Measurements from ENCODE around the gene PLCG2. TPM values are rescaled to one million over a fixed set of nuclear protein-coding genes. Genes with fewer than 3 reads are reported as not detected.

Gene PLCG2
- total RNA-seq, 4 donors from 2014 or later: 5.3 to 15.8 (median 9.5) TPM

DNA sequence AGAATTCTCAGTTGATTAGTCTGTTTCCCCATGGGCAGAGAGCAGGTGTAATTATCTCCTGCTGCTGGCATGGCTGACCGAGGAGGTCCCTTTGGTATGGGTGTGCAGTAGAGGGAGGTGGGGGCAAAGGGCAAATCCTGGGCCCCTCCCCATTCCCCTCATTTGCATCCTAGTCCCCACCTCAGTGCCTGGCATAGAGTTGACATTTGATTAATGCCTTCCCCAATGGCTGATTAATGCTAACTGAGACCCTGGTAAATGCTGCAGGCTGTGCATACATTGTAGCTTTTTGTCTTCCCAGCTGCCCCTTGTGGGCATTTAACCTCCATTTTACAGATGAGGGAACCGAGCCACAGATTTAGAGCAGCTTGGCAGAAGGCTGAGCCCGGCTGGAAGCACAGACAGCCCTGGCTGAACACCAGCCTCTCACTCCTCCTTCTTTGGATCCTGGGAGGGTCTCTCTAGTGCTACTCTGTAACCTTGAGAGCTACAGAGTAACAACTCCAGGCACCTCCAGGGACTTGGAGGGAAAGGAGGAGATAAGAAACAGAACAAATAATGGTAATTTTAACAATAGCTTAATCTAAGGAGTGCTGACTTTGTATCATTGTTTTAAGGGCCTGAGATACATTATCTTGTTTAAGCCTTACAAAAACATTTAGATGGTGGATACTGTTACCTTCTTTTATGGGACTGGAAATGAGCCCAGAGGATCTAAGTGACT is 5.1 kb downstream of the PLCG2 start:
- Histone ChIP-seq H3K4me1 (peaks cover 6 to 22% (median 10%) of the 10 kb centered on the region in 3 donors), H3K27ac (peak overlapping the region in 1 of 4 donors; percentile 14), H3K4me3 (no peak overlapping the region), H3K9me3 (no peaks in the 10 kb centered on the region), H3K36me3 (no peaks in the 10 kb centered on the region), H3K27me3 (peaks cover 0 to 20% (median 0%) of the 10 kb centered on the region in 4 donors)
- TF ChIP-seq POLR2A (IDR thresholded peaks at IDR 0.05): no peak
- TF ChIP-seq, protein P1, sequence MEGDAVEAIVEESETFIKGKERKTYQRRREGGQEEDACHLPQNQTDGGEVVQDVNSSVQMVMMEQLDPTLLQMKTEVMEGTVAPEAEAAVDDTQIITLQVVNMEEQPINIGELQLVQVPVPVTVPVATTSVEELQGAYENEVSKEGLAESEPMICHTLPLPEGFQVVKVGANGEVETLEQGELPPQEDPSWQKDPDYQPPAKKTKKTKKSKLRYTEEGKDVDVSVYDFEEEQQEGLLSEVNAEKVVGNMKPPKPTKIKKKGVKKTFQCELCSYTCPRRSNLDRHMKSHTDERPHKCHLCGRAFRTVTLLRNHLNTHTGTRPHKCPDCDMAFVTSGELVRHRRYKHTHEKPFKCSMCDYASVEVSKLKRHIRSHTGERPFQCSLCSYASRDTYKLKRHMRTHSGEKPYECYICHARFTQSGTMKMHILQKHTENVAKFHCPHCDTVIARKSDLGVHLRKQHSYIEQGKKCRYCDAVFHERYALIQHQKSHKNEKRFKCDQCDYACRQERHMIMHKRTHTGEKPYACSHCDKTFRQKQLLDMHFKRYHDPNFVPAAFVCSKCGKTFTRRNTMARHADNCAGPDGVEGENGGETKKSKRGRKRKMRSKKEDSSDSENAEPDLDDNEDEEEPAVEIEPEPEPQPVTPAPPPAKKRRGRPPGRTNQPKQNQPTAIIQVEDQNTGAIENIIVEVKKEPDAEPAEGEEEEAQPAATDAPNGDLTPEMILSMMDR (IDR thresholded peaks at IDR 0.05): no peak
- intact Hi-C loops (cut with DNase I): no loop called here
- no peak for DNase-seq
- 47 to 50% methylated on average over 3 of the region's 3 CpGs for WGBS, 2 donors

DNA sequence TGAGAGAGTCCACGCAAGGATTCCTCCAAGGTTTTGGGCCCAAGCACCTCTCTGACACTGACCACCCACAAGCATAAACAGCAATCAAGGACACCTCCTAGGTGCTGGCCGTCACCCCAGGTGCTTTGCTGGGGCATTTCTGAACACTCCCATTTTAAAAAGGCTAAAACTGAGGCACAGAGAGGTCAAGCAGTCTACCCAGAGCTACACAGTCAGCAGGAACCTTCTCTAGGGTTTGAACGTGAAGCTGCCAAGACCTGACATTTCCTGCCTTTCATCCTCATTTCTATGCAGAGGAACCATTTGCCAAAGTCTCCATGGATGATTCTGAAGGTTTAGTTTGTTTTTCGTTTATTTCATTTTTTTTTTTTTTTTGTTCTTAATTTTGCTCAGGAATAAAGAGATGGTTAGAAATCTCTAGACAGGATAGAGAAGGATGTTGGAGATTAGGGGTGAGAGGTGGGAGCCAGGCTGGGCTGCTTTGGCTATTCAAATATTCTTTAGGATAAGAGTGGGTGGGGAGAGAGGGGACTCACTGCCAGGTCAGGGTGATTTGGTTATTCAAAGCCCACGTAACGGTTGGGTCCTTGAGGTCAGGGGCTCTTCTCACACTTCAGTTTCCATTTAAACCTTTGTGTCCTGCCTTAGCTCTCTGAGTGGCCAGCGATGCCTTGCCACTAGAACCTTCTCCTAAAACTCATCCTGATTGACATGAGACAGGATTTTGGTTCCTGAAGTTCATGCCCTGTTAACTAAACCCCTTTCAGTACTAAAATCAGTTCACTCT is 6.2 kb downstream of the PLCG2 start:
- intact Hi-C loops (cut with DNase I): no loop called here

DNA sequence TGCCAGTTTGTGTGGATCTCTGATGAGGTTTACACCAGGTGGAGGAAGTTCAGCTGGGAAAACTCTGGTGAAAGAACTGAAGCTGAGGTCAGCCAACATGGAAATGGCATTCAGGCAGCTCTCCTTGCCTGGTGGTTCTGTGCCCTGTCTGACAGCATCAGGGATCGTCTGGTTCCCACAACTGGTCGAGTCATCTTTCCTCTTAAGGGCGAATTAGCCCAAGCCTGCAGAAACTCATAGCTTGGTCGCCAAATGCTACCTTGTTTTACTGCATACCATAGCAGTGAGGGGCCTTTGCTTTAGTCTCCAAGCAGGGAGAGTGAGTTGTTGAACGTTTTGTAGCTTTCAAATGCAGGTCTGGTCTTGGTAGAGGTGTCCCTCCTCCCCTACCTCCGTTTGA is 7.2 kb downstream of the PLCG2 start:
- no peaks in the 10 kb centered on the region for H3K9me3 ChIP-seq

More for the DNA sequence above, 6.2 kb downstream of the PLCG2 start:
- Histone ChIP-seq H3K9me3 (no peaks in the 10 kb centered on the region), H3K4me1 (peaks cover 0 to 12% (median 0%) of the 10 kb centered on the region in 3 donors), H3K27ac (no peak overlapping the region), H3K36me3 (no peaks in the 10 kb centered on the region), H3K4me3 (no peak overlapping the region), H3K27me3 (peaks cover 0 to 9% (median 0%) of the 10 kb centered on the region in 4 donors)
- DNase-seq: no peak
- 78 to 84% methylated on average over 7 of the region's 7 CpGs for WGBS, 2 donors
- TF ChIP-seq, protein P1 (IDR thresholded peaks at IDR 0.05): no peak
- TF ChIP-seq POLR2A (IDR thresholded peaks at IDR 0.05): no peak

DNA sequence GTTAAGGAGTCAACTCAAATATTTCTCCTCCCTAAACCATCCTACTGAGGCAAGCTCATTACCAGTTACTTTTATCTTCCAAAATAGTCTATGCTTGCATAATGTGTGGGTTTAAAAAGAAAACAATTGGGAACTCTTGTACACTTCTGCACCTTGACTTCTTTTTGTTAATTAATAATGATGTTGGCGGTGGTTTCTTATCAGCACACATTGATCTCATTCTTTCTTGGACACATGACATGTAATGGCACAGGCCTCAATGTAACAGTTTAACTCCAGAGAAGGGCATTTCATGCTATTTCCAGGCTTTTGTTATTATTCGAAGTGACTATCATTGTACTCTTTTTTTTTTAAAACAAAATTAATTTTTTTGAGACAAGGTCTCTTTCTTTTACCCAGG is 7.8 kb downstream of the PLCG2 start:
- H3K4me1 ChIP-seq: peaks cover 0 to 9% (median 0%) of the 10 kb centered on the region in 3 donors
- H3K4me3 ChIP-seq: no peak overlapping the region
- no peaks in the 10 kb centered on the region for H3K27me3 ChIP-seq
- no peak overlapping the region for H3K27ac ChIP-seq
- no peaks in the 10 kb centered on the region for H3K9me3 ChIP-seq
- WGBS, 2 donors: 72 to 79% methylated on average over 2 of the region's 2 CpGs
- no peak for DNase-seq
- intact Hi-C loops (cut with DNase I): no loop called here
- TF ChIP-seq, protein P1 (IDR thresholded peaks at IDR 0.05): no peak
- TF ChIP-seq POLR2A (IDR thresholded peaks at IDR 0.05): no peak
- no peaks in the 10 kb centered on the region for H3K36me3 ChIP-seq

More for the DNA sequence above, 7.2 kb downstream of the PLCG2 start:
- Histone ChIP-seq H3K27me3 (peaks cover 0 to 3% (median 0%) of the 10 kb centered on the region in 4 donors), H3K4me3 (no peak overlapping the region), H3K4me1 (peaks cover 0 to 9% (median 0%) of the 10 kb centered on the region in 3 donors), H3K36me3 (no peaks in the 10 kb centered on the region), H3K27ac (no peak overlapping the region)
- DNase-seq: no peak
- WGBS, 2 donors: 42 to 52% methylated on average over 6 of the region's 6 CpGs
- intact Hi-C loops (cut with DNase I): no loop called here
- TF ChIP-seq POLR2A (IDR thresholded peaks at IDR 0.05): no peak
- TF ChIP-seq, protein P1 (IDR thresholded peaks at IDR 0.05): no peak

DNA sequence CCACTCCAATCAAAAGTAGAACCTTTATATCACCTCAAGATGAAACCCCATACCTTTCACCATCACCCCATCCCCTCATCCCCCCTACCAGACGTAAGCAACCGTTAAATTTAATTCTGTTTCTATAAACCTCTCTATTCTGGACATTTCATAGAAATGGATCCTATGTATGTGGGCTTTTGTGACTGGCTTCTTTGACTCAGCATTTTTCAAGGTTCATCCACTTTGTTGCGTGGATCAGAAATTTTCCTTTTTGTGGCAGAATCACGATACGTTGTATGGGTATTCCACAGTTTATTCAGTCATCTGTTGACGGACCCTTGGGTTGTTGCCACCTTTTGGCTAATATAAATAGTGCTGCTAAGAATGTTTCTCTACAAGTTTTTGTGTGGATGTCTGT is 8.6 kb downstream of the PLCG2 start:
- intact Hi-C loops (cut with DNase I): no loop called here
- Histone ChIP-seq H3K4me3 (no peak overlapping the region), H3K4me1 (peaks cover 0 to 9% (median 0%) of the 10 kb centered on the region in 3 donors), H3K27me3 (no peaks in the 10 kb centered on the region), H3K36me3 (no peaks in the 10 kb centered on the region), H3K9me3 (no peaks in the 10 kb centered on the region), H3K27ac (no peak overlapping the region)
- TF ChIP-seq, protein P1 (IDR thresholded peaks at IDR 0.05): no peak
- TF ChIP-seq POLR2A (IDR thresholded peaks at IDR 0.05): no peak
- WGBS, 2 donors: 72 to 82% methylated on average over 6 of the region's 6 CpGs
- DNase-seq: no peak
